Upper lobe of left lung (tissue), 4 donors: ENCODE results near the gene COL9A3.

ENCODE experiments used
- EP300 ChIP-seq, 4 donors: sonication (generic); formaldehyde crosslinking; IDR thresholded peaks; one replicate each; pipeline ENCODE4 v1.5.1; 2017; ENCODE audit warnings: antibody characterized with exemption in 4 of 4, control low read depth in 2 of 4
- POLR2A ChIP-seq, 4 donors: fragments of 450-650 bp; IDR thresholded peaks; one replicate each; pipeline ENCODE4 v1.5.1; 2016 to 2017; ENCODE audit warnings: antibody characterized with exemption in 4 of 4, mild to moderate bottlenecking in 2 of 4
- POLR2AphosphoS5 ChIP-seq, 2 donors: sonication (generic); formaldehyde crosslinking; IDR thresholded peaks; one replicate each; pipeline ENCODE4 v1.5.1; 2017; ENCODE audit warnings: antibody characterized with exemption in 2 of 2
- TF ChIP-seq, protein P1 (sequence below), 6 experiments: fragments of 450-650 bp in 4 of 6; fragments of 200-600 bp in 2 of 6; sonication (generic) in 2 of 6; IDR thresholded peaks; one replicate each; pipeline ENCODE4 v1.5.1; 2016 to 2019; ENCODE audit warnings: antibody characterized with exemption in 6 of 6

DNA sequence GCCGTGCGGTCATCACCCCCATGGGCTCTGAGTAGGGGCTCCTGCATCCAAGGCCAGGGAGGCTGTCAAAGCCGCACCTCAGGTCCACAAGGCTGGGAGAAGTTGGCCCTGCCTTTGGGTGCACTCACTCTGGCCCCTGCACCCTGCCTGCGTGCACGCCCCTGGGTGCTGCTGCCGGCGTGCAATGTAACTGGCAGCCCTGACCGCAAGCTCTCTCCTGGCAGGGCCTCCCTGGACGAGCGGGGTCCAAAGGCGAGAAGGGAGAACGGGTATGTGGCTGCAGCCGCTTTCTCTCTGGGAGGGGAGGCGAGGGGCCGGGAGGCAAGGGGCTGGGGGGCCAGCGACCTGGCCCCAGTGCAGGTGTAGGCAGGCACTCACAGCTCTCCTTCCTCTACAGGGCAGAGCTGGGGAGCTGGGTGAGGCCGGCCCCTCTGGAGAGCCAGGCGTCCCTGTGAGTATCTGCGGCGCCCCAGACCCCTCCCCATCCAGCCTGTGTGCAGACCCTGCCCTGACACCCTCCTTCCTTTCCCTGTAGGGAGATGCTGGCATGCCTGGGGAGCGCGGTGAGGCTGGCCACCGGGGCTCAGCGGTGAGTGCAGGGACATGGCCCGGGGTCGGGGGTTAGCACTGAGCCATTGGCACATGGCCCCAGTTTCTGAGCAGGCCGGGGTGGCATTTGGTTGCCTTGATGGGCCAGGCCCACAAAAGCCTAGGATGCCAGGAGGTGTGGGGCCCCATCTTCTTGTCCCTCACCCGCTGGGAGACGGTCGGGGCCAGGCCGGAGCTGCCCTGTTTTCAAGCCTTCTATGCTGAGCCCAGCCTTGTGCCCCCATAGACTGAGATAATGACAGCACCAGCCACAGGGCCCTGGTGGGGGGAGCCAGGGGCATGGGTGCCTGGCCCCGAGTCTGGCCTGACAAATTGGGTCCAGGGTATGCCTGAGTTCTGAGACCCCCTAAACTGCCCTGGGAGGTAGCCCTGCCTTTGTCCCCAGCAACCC lies 12.7 kb downstream of the COL9A3 start:
- TF ChIP-seq, protein P1, sequence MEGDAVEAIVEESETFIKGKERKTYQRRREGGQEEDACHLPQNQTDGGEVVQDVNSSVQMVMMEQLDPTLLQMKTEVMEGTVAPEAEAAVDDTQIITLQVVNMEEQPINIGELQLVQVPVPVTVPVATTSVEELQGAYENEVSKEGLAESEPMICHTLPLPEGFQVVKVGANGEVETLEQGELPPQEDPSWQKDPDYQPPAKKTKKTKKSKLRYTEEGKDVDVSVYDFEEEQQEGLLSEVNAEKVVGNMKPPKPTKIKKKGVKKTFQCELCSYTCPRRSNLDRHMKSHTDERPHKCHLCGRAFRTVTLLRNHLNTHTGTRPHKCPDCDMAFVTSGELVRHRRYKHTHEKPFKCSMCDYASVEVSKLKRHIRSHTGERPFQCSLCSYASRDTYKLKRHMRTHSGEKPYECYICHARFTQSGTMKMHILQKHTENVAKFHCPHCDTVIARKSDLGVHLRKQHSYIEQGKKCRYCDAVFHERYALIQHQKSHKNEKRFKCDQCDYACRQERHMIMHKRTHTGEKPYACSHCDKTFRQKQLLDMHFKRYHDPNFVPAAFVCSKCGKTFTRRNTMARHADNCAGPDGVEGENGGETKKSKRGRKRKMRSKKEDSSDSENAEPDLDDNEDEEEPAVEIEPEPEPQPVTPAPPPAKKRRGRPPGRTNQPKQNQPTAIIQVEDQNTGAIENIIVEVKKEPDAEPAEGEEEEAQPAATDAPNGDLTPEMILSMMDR (IDR thresholded peaks at IDR 0.05), result no peak
- TF ChIP-seq POLR2A (IDR thresholded peaks at IDR 0.05), result no peak
- no peak for TF ChIP-seq EP300 (IDR thresholded peaks at IDR 0.05)
- no peak for TF ChIP-seq POLR2AphosphoS5 (IDR thresholded peaks at IDR 0.05)
